ENCODE measurements around the gene RPL26.

The RPL26 gene

GRCh38 chr17:8337802-8338752 lies 44.9 kb downstream of the RPL26 start:
- Mint-ChIP-seq H3K36me3 (ENCODE audit: low read depth) (no peaks in the 10 kb centered on the region), H3K4me1 (ENCODE audit: low read depth) (peaks cover 9% of the 10 kb centered on the region), H3K27ac (no peak overlapping the region), H3K4me3 (no peak overlapping the region), H3K27me3 (ENCODE audit: low read depth) (peaks cover 5% of the 10 kb centered on the region), H3K9me3 (no peaks in the 10 kb centered on the region)

GRCh38 chr17:8333281-8333680 lies 49.7 kb downstream of the RPL26 start:
- H3K27me3 Mint-ChIP-seq (ENCODE audit: low read depth), result peaks cover 6% of the 10 kb centered on the region
- H3K27ac Mint-ChIP-seq, result no peak overlapping the region
- no peaks in the 10 kb centered on the region for H3K36me3 Mint-ChIP-seq (ENCODE audit: low read depth)
- no peak overlapping the region for H3K4me3 Mint-ChIP-seq
- H3K9me3 Mint-ChIP-seq, result no peaks in the 10 kb centered on the region
- H3K4me1 Mint-ChIP-seq (ENCODE audit: low read depth), result peaks cover 5% of the 10 kb centered on the region

GRCh38 chr17:8332688-8333087 lies 50.3 kb downstream of the RPL26 start:
- peaks cover 12% of the 10 kb centered on the region for H3K27me3 Mint-ChIP-seq (ENCODE audit: low read depth)
- H3K4me3 Mint-ChIP-seq, result no peak overlapping the region
- no peaks in the 10 kb centered on the region for H3K9me3 Mint-ChIP-seq

GRCh38 chr17:8332128-8332527 lies 50.9 kb downstream of the RPL26 start:
- Mint-ChIP-seq H3K4me1 (ENCODE audit: low read depth) (peaks cover 2% of the 10 kb centered on the region), H3K27me3 (ENCODE audit: low read depth) (peaks cover 18% of the 10 kb centered on the region), H3K27ac (no peak overlapping the region), H3K36me3 (ENCODE audit: low read depth) (no peaks in the 10 kb centered on the region), H3K9me3 (no peaks in the 10 kb centered on the region), H3K4me3 (no peak overlapping the region)

More at GRCh38 chr17:8332688-8333087, 50.3 kb downstream of the RPL26 start:
- Mint-ChIP-seq H3K27ac (no peak overlapping the region), H3K4me1 (ENCODE audit: low read depth) (peaks cover under 1% of the 10 kb centered on the region), H3K36me3 (ENCODE audit: low read depth) (no peaks in the 10 kb centered on the region)
